COLO668 (cell line): ENCODE data around the gene NECTIN2.
"Not testable (repeated sequence)": the region's sequence is repeated elsewhere in the genome, so short reads cannot be mapped to it uniquely, and the experiment has no call there.

Experiments
- DNase-seq: peaks from one replicate; lab custom pipeline; 2025; ENCODE audit not compliant: unreplicated experiment; lab: John Stamatoyannopoulos, UW

Gene NECTIN2

GRCh38 chr19:44848812-44849447 lies 2.8 kb downstream of the NECTIN2 start:
- no peak for DNase-seq

DNA sequence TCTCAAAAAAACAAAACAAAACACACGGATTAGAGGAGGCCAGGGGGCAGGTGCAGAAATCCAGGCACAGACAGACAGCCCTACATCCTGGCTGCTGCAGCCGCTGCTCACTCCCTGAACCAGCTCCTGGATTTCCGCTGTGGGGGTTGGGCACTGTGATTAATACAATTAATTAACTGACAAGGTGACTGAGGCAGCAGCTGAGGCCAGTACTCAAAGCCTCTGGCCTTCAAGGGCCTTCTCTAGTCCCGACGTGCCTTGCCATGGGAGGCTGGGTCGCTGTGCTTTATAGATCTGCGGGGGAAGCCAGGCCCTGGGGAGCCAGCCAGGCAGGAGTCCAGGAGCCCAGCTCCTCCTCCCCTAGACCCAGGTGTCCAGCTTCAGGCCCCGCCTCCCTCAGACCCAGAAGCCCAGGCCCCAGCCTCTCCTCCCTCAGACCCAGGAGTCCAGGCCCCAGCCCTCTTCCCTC lies 4.6 kb downstream of the NECTIN2 start:
- no peak for DNase-seq

DNA sequence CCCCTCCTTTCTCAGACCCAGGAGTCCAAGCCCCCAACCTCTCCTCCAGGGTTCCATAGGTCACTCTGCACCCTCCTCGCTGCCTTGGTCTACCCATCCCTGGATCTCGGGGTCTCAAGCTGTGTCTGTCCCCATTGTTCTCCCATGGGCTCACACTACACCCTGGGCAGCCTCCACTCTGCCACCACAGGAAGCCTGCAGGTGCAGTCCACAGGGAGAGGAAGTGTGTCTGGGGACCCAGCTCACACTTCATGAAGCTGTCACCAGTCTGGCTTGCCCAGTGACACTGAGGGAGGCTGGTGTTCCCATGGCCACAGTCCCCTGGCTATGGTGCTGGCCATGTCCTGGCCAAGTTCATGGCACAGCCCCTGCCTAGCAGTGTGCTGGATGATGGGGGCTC lies 5.3 kb downstream of the NECTIN2 start:
- DNase-seq = no peak

- no peak for DNase-seq
These were observed 9.5 kb downstream of the NECTIN2 start for GRCh38 chr19:44855606-44856005.

- peak; percentile 30 for DNase-seq
These were observed 10.5 kb downstream of the NECTIN2 start for GRCh38 chr19:44856421-44857083.

DNA sequence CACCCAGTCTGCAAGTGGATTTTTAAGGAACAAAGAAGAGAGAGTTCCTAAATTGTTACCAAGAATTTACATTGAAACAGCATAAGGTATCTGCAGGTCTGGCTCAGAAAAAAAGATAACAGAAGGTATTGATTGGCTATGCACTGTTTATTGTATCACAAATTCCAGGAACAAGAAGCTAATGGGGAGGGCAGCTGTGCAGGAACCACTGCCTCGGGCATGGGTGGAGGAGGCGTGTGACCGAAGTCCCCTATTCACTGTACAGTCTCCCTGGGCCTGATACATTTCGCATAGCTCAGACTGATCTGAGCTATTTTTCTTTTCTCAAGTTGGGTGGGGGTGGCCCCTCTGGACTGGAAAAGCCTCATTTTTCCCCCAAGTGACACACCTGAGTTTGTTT lies 11.7 kb downstream of the NECTIN2 start:
- peak; percentile 48 for DNase-seq

DNA sequence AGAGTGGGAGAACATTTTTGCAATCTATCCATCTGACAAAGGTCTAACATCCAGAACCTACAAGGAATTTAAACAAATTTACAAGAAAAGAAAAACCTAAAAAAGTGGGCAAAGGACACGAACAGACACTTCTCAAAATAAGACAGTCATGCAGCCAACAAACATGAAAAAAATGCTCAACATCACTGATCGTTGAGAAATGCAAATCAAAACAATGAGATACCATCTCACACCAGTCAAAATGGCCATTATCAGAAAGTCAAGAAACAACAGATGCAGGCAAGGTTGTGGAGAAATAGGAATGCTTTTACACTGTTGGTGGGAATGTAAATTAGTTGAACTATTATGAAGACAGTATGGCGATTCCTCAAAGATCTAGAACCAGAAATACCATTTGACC lies 15.5 kb downstream of the NECTIN2 start:
- DNase-seq = not testable (repeated sequence)

GRCh38 chr19:44863990-44864389 lies 17.9 kb downstream of the NECTIN2 start:
- DNase-seq = no peak

- no peak for DNase-seq
These were observed 19.2 kb downstream of the NECTIN2 start for GRCh38 chr19:44865196-44865767.

DNA sequence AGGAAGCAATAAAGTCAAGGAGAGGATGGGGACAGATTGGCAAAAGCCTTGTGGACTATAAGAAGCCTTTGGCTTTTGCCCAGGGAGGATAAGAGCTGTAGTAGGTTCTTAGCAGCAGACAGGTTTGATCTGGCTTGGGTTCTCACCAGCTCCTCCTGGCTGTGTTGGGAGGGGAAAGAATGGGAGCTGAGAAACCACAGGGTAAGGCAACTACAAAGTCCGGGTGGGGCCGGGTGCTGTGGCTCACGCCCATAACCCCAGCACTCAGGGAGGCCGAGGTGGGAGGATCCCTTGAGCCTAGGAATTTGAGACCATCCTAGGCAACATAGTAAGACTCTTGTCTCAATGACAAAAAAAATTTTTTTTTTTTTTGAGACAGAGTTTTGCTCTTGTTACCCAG lies 20.6 kb downstream of the NECTIN2 start:
- DNase-seq = no peak

- DNase-seq = no peak
These were observed 21.5 kb downstream of the NECTIN2 start for GRCh38 chr19:44867578-44867977.

DNA sequence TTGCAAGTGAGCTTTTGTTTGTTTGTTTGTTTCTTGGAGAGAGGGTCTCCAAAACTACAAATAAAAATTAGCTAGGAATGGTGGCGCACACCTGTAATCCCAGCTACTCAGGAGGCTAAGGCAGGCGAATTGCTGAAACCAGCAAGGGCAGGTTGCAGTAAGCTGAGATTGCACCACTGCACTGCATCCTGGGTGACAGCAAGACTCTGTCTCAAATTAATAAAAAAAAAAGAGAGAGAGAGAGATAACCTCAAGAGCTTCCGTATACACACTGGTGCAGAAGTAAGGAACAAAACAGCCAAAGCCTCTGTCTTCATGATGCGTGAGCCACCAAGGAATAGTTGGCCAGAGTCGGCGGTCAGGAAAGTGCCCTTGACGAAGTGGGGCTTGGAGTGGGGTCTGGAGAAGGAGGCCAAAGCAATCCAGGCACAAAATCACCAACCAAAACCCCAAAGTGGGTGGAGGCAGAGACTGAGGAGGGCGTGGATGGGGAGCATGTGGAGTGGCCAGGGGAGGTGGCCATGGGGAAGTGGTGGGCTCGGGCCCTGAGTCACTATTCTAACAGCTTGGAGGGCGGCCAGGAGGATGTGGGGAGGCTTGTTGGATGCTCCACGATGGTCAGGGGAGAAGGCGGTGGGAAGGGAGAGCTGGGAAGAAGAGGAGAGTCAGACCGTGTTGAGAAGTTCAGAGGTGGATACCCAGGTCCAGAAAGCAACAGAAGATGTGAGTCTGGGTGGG lies 23.8 kb downstream of the NECTIN2 start:
- DNase-seq = no peak

GRCh38 chr19:44871809-44872208 lies 25.7 kb downstream of the NECTIN2 start:
- DNase-seq = no peak

GRCh38 chr19:44872661-44873060 lies 26.6 kb downstream of the NECTIN2 start:
- DNase-seq = no peak

- no peak for DNase-seq
These were observed 28.2 kb downstream of the NECTIN2 start for GRCh38 chr19:44874317-44874716.

DNA sequence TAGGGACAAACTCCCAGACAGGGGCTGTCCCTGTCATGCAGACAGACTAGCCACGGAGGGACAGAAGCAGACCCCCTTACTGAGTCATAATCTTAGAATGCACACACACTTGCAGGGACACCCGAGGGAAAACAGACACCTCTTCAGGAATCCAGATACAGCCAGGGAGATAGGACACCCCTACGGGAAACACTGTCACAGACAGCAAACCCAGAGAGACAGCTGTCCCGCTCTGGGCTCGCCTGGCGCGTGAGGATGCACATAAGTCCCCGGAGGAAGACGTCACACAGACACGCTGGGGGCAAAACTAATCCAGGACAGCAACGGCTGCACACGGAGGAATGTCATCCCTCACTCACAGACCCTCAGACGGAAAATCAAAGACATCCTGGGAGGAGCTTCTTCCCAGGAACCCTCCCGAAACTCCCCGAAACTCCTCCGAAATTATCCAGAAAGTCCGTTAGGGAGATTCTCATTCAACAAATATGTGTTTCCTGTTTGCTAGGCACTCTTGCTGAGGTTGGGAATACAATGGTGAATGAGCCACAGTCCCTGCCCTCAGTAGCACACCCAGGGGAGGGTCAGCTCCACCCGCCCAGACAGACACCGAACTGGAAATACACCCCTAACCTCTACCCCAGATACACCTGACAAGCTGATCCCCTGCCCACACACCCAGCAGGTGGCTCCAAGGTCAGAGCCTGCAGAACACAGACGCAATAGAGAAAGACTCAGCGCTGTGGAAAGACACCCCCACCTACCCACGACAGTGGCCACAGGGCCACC lies 29.8 kb downstream of the NECTIN2 start:
- DNase-seq = no peak

GRCh38 chr19:44876930-44877535 lies 30.9 kb downstream of the NECTIN2 start:
- DNase-seq = peak; percentile 8

DNA sequence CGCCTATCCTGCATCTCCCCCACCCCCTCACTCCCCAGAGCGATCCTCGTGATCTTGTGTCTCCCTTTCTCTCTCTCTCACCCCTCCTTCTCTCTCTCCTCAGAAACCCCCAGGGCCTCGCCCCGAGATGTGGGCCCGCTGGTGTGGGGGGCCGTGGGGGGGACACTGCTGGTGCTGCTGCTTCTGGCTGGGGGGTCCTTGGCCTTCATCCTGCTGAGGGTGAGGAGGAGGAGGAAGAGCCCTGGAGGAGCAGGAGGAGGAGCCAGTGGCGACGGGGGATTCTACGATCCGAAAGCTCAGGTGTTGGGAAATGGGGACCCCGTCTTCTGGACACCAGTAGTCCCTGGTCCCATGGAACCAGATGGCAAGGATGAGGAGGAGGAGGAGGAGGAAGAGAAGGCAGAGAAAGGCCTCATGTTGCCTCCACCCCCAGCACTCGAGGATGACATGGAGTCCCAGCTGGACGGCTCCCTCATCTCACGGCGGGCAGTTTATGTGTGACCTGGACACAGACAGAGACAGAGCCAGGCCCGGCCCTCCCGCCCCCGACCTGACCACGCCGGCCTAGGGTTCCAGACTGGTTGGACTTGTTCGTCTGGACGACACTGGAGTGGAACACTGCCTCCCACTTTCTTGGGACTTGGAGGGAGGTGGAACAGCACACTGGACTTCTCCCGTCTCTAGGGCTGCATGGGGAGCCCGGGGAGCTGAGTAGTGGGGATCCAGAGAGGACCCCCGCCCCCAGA lies 32.2 kb downstream of the NECTIN2 start:
- no peak for DNase-seq

GRCh38 chr19:44879309-44880065 lies 33.4 kb downstream of the NECTIN2 start:
- peak; percentile 7 for DNase-seq
